ENCODE results near the gene DLX2.

GRCh38 chr2:172095905-172096625, 6.6 kb downstream of the DLX2 start:
- TF ChIP-seq POLR2A (IDR thresholded peaks at IDR 0.05) (no peak), CTCF (IDR thresholded peaks at IDR 0.05) (no peak)

All from Peyer's patch (tissue), 4 donors.